K562 (cell line): ENCODE measurements around the gene HSPA4. TPM values are rescaled to one million over a fixed set of nuclear protein-coding genes. Genes with fewer than 3 reads are reported as not detected.

ENCODE experiments used
- AFF1 ChIP-seq, 2 experiments: fragments of 450-650 bp; IDR thresholded peaks; 2 replicates each; pipeline ENCODE4 v1.6.1; 2018; ENCODE audit warnings: mild to moderate bottlenecking in 2 of 2, low read depth in 1 of 2; ENCODE audit not compliant: partially characterized antibody in 2 of 2
- BCL6 ChIP-seq: fragments of 250-450 bp; sonication (Bioruptor Pico); IDR thresholded peaks from 2 replicates; pipeline ENCODE4 v1.4.0; 2020
- BDP1 ChIP-seq: IDR thresholded peaks from 3 replicates; pipeline ENCODE4 v1.6.1; 2011; ENCODE audit not compliant: insufficient read length, insufficient read depth
- EHMT2 ChIP-seq: fragments of 450-650 bp; IDR thresholded peaks from 2 replicates; pipeline ENCODE4 v1.6.1; 2018; ENCODE audit warnings: antibody characterized with exemption
- ETS2 ChIP-seq: IDR thresholded peaks from 2 replicates; pipeline ENCODE4 v1.6.1; 2016; ENCODE audit warnings: borderline replicate concordance, missing genetic modification characterization, mild to moderate bottlenecking, moderate library complexity, missing compliant biosample characterization; ENCODE audit not compliant: poor library complexity, severe bottlenecking
- KDM1A ChIP-seq, 2 experiments: fragments of 450-650 bp; IDR thresholded peaks; 2 replicates each; pipeline ENCODE4 v1.6.1; 2016; ENCODE audit warnings: mild to moderate bottlenecking in 2 of 2
- MCM2 ChIP-seq: fragments of 450-650 bp; IDR thresholded peaks from 2 replicates; pipeline ENCODE4 v1.6.1; 2017; ENCODE audit warnings: low read depth, mild to moderate bottlenecking
- MCM5 ChIP-seq: fragments of 450-650 bp; IDR thresholded peaks from 2 replicates; pipeline ENCODE4 v1.6.1; 2016; ENCODE audit warnings: low read depth
- MEF2D ChIP-seq: conservative IDR thresholded peaks from 2 replicates; pipeline ENCODE4 v1.6.1; 2016; ENCODE audit warnings: low read depth, missing genetic modification characterization, missing compliant biosample characterization
- MXD1 ChIP-seq: fragments of 250-450 bp; sonication (Bioruptor Pico); IDR thresholded peaks from 2 replicates; pipeline ENCODE4 v1.8.0; 2021; ENCODE audit warnings: borderline replicate concordance, mild to moderate bottlenecking, moderate library complexity; ENCODE audit not compliant: poor library complexity, severe bottlenecking
- PATZ1 ChIP-seq: fragments of 250-450 bp; sonication (Bioruptor Pico); IDR thresholded peaks from 2 replicates; pipeline ENCODE4 v1.5.0; 2020; ENCODE audit warnings: mild to moderate bottlenecking, borderline replicate concordance
- TCF15 ChIP-seq: fragments of 250-450 bp; sonication (Bioruptor Pico); IDR thresholded peaks from 2 replicates; pipeline ENCODE4 v1.8.0; 2022; ENCODE audit warnings: moderate library complexity, mild to moderate bottlenecking, inconsistent platforms
- ZBTB5 ChIP-seq: fragments of 450-650 bp; IDR thresholded peaks from 2 replicates; pipeline ENCODE4 v1.6.1; 2017; ENCODE audit warnings: antibody characterized with exemption
- ZEB2 ChIP-seq: fragments of 450-650 bp; IDR thresholded peaks from 2 replicates; pipeline ENCODE4 v1.6.1; 2016
- ZNF212 ChIP-seq: fragments of 450-650 bp; formaldehyde crosslinking; IDR thresholded peaks from 2 replicates; pipeline ENCODE4 v1.4.0; 2020; ENCODE audit warnings: mild to moderate bottlenecking
- ZNF324 ChIP-seq: fragments of 250-450 bp; sonication (Bioruptor Pico); IDR thresholded peaks from 2 replicates; pipeline ENCODE4 v1.4.0; 2020; ENCODE audit warnings: mild to moderate bottlenecking
- ZNF395 ChIP-seq: fragments of 200-800 bp; sonication (Bioruptor generic); IDR thresholded peaks from 2 replicates; pipeline ENCODE4 v1.6.1; 2017; ENCODE audit warnings: missing genetic modification characterization, missing compliant biosample characterization
- ZNF507 ChIP-seq: conservative IDR thresholded peaks from 2 replicates; pipeline ENCODE4 v1.6.1; 2017; ENCODE audit warnings: missing genetic modification characterization, missing compliant biosample characterization
- ZNF551 ChIP-seq: fragments of 250-450 bp; sonication (Bioruptor Pico); IDR thresholded peaks from 2 replicates; pipeline ENCODE4 v1.5.0; 2021; ENCODE audit warnings: mild to moderate bottlenecking, moderate library complexity
- ZNF57 ChIP-seq: fragments of 450-650 bp; formaldehyde crosslinking; IDR thresholded peaks from 2 replicates; pipeline ENCODE4 v1.4.0; 2020; ENCODE audit warnings: mild to moderate bottlenecking, moderate library complexity
- polyA plus RNA-seq, 8 experiments: library from polyadenylated mRNA; depleted of rRNA in 4 of 8; stranded (reverse) in 5 of 8; unstranded in 3 of 8; fragments of >200 nt; fragmentation: Nextera tagmentation in 2 of 8; fragmentation: Illumina TruSeq in 1 of 8; extraction: Ambion mirVana in 2 of 8; extraction: Trizol in 1 of 8; gene quantifications; 2 replicates each; pipeline versions ENCODE4 v1.2.1 to v1.2.3, GENCODE V29; 2011 to 2014; ENCODE audit warnings: inconsistent platforms in 1 of 8, missing spikeins in 1 of 8
- total RNA-seq, 7 experiments: library from RNA; depleted of rRNA in 6 of 7; stranded (reverse); fragments of >200 nt in 6 of 7; fragmentation: Illumina TruSeq in 2 of 7; extraction: Trizol in 2 of 7; gene quantifications; 2 replicates each; pipeline versions ENCODE4 v1.2.1 to v1.2.3, GENCODE V29; 2011 to 2021; ENCODE audit warnings: low replicate concordance in 1 of 7

Gene HSPA4
- total and polyA plus RNA-seq, 9 of the 15 experiments (the other 6 are each of a cell fraction or from before 2014, with no cell fraction given): 90.3 to 286 (median 148) TPM

- peak in 1 of 2 experiments; percentile 14 for TF ChIP-seq AFF1 (IDR thresholded peaks at IDR 0.05; ENCODE audit: low read depth in 1 of 2, partially characterized antibody in 2 of 2)
- no peak for TF ChIP-seq ZNF57 (CRISPR knock-in tag)
- TF ChIP-seq ZNF507 (tag): no peak
- TF ChIP-seq BCL6 (CRISPR knock-in tag): no peak
- TF ChIP-seq ZNF212 (CRISPR knock-in tag): no peak
- TF ChIP-seq MCM5: no peak
- TF ChIP-seq MEF2D (tag): no peak
- no peak for TF ChIP-seq TCF15 (CRISPR knock-in tag)
- TF ChIP-seq ZNF395 (CRISPR knock-in tag): no peak
- no peak for TF ChIP-seq ETS2 (tag)
- TF ChIP-seq KDM1A (IDR thresholded peaks at IDR 0.05): 0 out of 4 replicates have a peak, but pooled peaks of 1 of the 2 experiments have one; percentile 35
- TF ChIP-seq ZBTB5: no peak
- TF ChIP-seq PATZ1 (CRISPR knock-in tag): no peak
- TF ChIP-seq ZNF551: no peak
- TF ChIP-seq BDP1: no peak
- peak; percentile 55; the same call in 1 of the 2 replicates for TF ChIP-seq ZEB2
- TF ChIP-seq ZNF324 (CRISPR knock-in tag): no peak
- TF ChIP-seq MCM2: no peak
- TF ChIP-seq EHMT2: no peak
- no peak for TF ChIP-seq MXD1 (CRISPR knock-in tag)
These were observed 2.1 kb upstream of the HSPA4 start (continued) for GRCh38 chr5:133049726-133050048.
